ENCODE measurements around the gene CDKN2B-AS1. TPM values are rescaled to one million over a fixed set of nuclear protein-coding genes. Genes with fewer than 3 reads are reported as not detected.

CDKN2B-AS1 gene
- total and polyA plus RNA-seq, 2 donors (not counting 1 experiment from before 2014, with no cell fraction given) = 1.3 to 2.5 TPM

- Histone ChIP-seq H3K27ac (ENCODE audit: low read length in 2 of 2) (no peak overlapping the region), H3K36me3 (replicated peaks in 1 of 2; ENCODE audit: control extremely low read depth in 1 of 2, control insufficient read depth in 1 of 2, extremely low read depth in 1 of 2, insufficient read depth in 2 of 2, low read length in 1 of 2) (no peaks in the 10 kb centered on the region), H4K20me1 (ENCODE audit: control insufficient read depth, insufficient read depth, low read length, poor library complexity, severe bottlenecking) (no peaks in the 10 kb centered on the region), H3K4me2 (replicated peaks; ENCODE audit: low read depth, low read length, poor library complexity, severe bottlenecking) (no peak overlapping the region), H3K79me2 (ENCODE audit: control insufficient read depth, insufficient read depth, low read length) (no peaks in the 10 kb centered on the region), H3K4me1 (ENCODE audit: control insufficient read depth in 2 of 2, insufficient read depth in 2 of 2, low read length in 2 of 2) (no peaks in the 10 kb centered on the region), H2AFZ (ENCODE audit: insufficient read depth, low read depth, low read length, poor library complexity, severe bottlenecking) (no peak overlapping the region), H3K4me3 (ENCODE audit: control extremely low read depth in 1 of 5, extremely low read depth in 1 of 5, insufficient read depth in 1 of 5, low read depth in 2 of 5, low read length in 4 of 5) (no peak overlapping the region), H3K9me3 (ENCODE audit: control extremely low read depth in 1 of 3, control insufficient read depth in 2 of 3, insufficient read depth in 1 of 3, low read length in 2 of 3) (no peaks in the 10 kb centered on the region), H3K9ac (ENCODE audit: low read length) (no peak overlapping the region), H3K27me3 (replicated peaks in 1 of 4; ENCODE audit: control extremely low read depth in 1 of 4, control insufficient read depth in 3 of 4, insufficient read depth in 4 of 4, low read length in 3 of 4) (peaks cover 0 to 2% (median 0%) of the 10 kb centered on the region in 4 experiments)
- H3K4me1 Mint-ChIP-seq = no peaks in the 10 kb centered on the region
- POLR2A ChIA-PET = no interaction called here
- no peak overlapping the region for H3K27ac Mint-ChIP-seq
- intact Hi-C loops (cut with micrococcal nuclease) = no loop called here
- no peaks in the 10 kb centered on the region for H3K27me3 Mint-ChIP-seq
- TF ChIP-seq CTCF (IDR thresholded peaks at IDR 0.05) = no peak
- TF ChIP-seq EZH2 (IDR thresholded peaks at IDR 0.05; ENCODE audit: borderline replicate concordance, insufficient read depth, low read depth, low read length, poor library complexity, severe bottlenecking) = no peak
- CTCF ChIA-PET = no interaction called here
- WGBS (ENCODE audit: insufficient coverage) = no CpG with 5 or more reads among the region's 3 CpGs
- DNase-seq (no peak), ATAC-seq (ENCODE audit: low read depth) (no peak)
- H3K9me3 Mint-ChIP-seq (ENCODE audit: insufficient read depth) = no peaks in the 10 kb centered on the region
- no peak overlapping the region for H3K4me3 Mint-ChIP-seq
These were observed 152.0 kb downstream of the CDKN2B-AS1 start for GRCh38 chr9:22146604-22147003.

- H4K20me1 ChIP-seq (ENCODE audit: control insufficient read depth, insufficient read depth, low read length, poor library complexity, severe bottlenecking) = no peaks in the 10 kb centered on the region
- ATAC-seq (ENCODE audit: low read depth) (no peak), DNase-seq (no peak)
- no peak overlapping the region for H3K27ac ChIP-seq (ENCODE audit: low read length in 2 of 2)
- intact Hi-C loops (cut with micrococcal nuclease) = no loop called here
- H3K4me2 ChIP-seq (replicated peaks; ENCODE audit: low read depth, low read length, poor library complexity, severe bottlenecking) = no peak overlapping the region
- Mint-ChIP-seq H3K4me3 (no peak overlapping the region), H3K4me1 (no peaks in the 10 kb centered on the region), H3K27me3 (no peaks in the 10 kb centered on the region), H3K27ac (no peak overlapping the region), H3K9me3 (ENCODE audit: insufficient read depth) (no peaks in the 10 kb centered on the region)
- no peak overlapping the region for H3K9ac ChIP-seq (ENCODE audit: low read length)
- 100% methylated on average over 5 of the region's 8 CpGs for WGBS (ENCODE audit: insufficient coverage)
- TF ChIP-seq CTCF (IDR thresholded peaks at IDR 0.05) = no peak
- no peak for TF ChIP-seq EZH2 (IDR thresholded peaks at IDR 0.05; ENCODE audit: borderline replicate concordance, insufficient read depth, low read depth, low read length, poor library complexity, severe bottlenecking)
- H2AFZ ChIP-seq (ENCODE audit: insufficient read depth, low read depth, low read length, poor library complexity, severe bottlenecking) = no peak overlapping the region
- ChIA-PET CTCF (interaction anchor here (0.6 kb wide), 1 partner anchor 17 kb away, joined by 3 read pairs; no protein-coding TSS in a partner anchor), POLR2A (no interaction called here)
- no peaks in the 10 kb centered on the region for H3K4me1 ChIP-seq (ENCODE audit: control insufficient read depth in 2 of 2, insufficient read depth in 2 of 2, low read length in 2 of 2)
- peaks cover 0 to 2% (median 0%) of the 10 kb centered on the region in 4 experiments for H3K27me3 ChIP-seq (replicated peaks in 1 of 4; ENCODE audit: control extremely low read depth in 1 of 4, control insufficient read depth in 3 of 4, insufficient read depth in 4 of 4, low read length in 3 of 4)
- H3K4me3 ChIP-seq (ENCODE audit: control extremely low read depth in 1 of 5, extremely low read depth in 1 of 5, insufficient read depth in 1 of 5, low read depth in 2 of 5, low read length in 4 of 5) = no peak overlapping the region
- H3K36me3 ChIP-seq (replicated peaks in 1 of 2; ENCODE audit: control extremely low read depth in 1 of 2, control insufficient read depth in 1 of 2, extremely low read depth in 1 of 2, insufficient read depth in 2 of 2, low read length in 1 of 2) = no peaks in the 10 kb centered on the region
- H3K9me3 ChIP-seq (ENCODE audit: control extremely low read depth in 1 of 3, control insufficient read depth in 2 of 3, insufficient read depth in 1 of 3, low read length in 2 of 3) = no peaks in the 10 kb centered on the region
- no peaks in the 10 kb centered on the region for H3K79me2 ChIP-seq (ENCODE audit: control insufficient read depth, insufficient read depth, low read length)
These were observed 153.4 kb downstream of the CDKN2B-AS1 start for GRCh38 chr9:22147813-22148527.
